ENCODE results near the gene PLCG2. TPM values are rescaled to one million over a fixed set of nuclear protein-coding genes. Genes with fewer than 3 reads are reported as not detected.

The PLCG2 gene
- total RNA-seq, 1 donor from 2014 or later: 47.6 TPM

DNA sequence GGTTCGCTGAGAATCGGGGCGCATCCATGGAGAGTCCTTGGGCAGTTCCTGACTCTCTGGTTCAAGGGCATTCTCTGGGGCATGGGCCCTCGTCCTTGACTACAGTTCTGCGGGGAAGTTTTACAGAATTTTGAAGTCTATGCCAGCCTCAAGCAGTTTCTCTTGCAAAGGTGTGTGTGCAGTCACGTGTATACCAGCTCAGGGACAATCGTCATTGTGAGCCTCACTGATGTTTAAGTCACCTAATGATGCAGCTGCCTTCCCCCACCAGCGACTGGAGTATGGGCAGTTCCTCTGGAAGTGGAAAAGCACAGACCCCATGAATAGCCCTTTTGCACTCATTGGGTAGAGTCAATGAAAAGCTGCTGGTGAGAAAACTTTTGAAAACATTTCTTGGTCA, 1.3 kb downstream of the PLCG2 start:
- Histone ChIP-seq H3K27ac (no peak overlapping the region), H3K36me3 (no peaks in the 10 kb centered on the region), H3K4me3 (peak overlapping the region; percentile 71), H3K27me3 (no peaks in the 10 kb centered on the region), H3K4me1 (peaks cover 17% of the 10 kb centered on the region), H3K9me3 (no peaks in the 10 kb centered on the region)
- DNase-seq: no peak
- TF ChIP-seq, protein P1, sequence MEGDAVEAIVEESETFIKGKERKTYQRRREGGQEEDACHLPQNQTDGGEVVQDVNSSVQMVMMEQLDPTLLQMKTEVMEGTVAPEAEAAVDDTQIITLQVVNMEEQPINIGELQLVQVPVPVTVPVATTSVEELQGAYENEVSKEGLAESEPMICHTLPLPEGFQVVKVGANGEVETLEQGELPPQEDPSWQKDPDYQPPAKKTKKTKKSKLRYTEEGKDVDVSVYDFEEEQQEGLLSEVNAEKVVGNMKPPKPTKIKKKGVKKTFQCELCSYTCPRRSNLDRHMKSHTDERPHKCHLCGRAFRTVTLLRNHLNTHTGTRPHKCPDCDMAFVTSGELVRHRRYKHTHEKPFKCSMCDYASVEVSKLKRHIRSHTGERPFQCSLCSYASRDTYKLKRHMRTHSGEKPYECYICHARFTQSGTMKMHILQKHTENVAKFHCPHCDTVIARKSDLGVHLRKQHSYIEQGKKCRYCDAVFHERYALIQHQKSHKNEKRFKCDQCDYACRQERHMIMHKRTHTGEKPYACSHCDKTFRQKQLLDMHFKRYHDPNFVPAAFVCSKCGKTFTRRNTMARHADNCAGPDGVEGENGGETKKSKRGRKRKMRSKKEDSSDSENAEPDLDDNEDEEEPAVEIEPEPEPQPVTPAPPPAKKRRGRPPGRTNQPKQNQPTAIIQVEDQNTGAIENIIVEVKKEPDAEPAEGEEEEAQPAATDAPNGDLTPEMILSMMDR (IDR thresholded peaks at IDR 0.05): no peak
- intact Hi-C loops (cut with DNase I): loop anchor here (10.0 kb wide), 1 partner anchor 94 kb away; no protein-coding TSS in a partner anchor
- no peak for ATAC-seq

DNA sequence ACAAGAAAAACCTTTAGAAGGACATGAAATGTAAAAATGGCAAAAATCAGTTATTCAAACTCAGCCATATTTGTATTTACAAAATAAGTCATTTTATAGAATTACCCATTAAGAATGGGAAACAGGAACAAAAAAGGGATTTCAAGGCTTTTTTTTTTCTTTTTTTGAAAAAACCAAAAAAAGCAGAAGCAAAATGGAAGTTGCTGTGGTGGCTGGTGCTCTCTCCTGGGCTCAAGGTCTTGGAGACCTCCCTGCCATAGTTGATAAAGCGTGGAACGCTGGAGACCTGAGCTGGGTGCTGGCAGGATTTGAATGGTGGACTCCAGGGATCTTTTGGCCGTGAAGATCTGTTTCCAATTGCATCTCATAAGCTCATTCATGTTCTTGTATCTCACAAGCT, 3.1 kb downstream of the PLCG2 start:
- TF ChIP-seq, protein P1 (IDR thresholded peaks at IDR 0.05): no peak
- Histone ChIP-seq H3K4me3 (no peak overlapping the region), H3K36me3 (peaks cover 4% of the 10 kb centered on the region), H3K27ac (no peak overlapping the region), H3K4me1 (peaks cover 17% of the 10 kb centered on the region), H3K9me3 (no peaks in the 10 kb centered on the region), H3K27me3 (no peaks in the 10 kb centered on the region)
- no peak for ATAC-seq
- intact Hi-C loops (cut with DNase I): loop anchor here (10.0 kb wide), 1 partner anchor 93 kb away; no protein-coding TSS in a partner anchor
- DNase-seq: no peak

DNA sequence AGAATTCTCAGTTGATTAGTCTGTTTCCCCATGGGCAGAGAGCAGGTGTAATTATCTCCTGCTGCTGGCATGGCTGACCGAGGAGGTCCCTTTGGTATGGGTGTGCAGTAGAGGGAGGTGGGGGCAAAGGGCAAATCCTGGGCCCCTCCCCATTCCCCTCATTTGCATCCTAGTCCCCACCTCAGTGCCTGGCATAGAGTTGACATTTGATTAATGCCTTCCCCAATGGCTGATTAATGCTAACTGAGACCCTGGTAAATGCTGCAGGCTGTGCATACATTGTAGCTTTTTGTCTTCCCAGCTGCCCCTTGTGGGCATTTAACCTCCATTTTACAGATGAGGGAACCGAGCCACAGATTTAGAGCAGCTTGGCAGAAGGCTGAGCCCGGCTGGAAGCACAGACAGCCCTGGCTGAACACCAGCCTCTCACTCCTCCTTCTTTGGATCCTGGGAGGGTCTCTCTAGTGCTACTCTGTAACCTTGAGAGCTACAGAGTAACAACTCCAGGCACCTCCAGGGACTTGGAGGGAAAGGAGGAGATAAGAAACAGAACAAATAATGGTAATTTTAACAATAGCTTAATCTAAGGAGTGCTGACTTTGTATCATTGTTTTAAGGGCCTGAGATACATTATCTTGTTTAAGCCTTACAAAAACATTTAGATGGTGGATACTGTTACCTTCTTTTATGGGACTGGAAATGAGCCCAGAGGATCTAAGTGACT, 5.1 kb downstream of the PLCG2 start:
- no peak for DNase-seq

DNA sequence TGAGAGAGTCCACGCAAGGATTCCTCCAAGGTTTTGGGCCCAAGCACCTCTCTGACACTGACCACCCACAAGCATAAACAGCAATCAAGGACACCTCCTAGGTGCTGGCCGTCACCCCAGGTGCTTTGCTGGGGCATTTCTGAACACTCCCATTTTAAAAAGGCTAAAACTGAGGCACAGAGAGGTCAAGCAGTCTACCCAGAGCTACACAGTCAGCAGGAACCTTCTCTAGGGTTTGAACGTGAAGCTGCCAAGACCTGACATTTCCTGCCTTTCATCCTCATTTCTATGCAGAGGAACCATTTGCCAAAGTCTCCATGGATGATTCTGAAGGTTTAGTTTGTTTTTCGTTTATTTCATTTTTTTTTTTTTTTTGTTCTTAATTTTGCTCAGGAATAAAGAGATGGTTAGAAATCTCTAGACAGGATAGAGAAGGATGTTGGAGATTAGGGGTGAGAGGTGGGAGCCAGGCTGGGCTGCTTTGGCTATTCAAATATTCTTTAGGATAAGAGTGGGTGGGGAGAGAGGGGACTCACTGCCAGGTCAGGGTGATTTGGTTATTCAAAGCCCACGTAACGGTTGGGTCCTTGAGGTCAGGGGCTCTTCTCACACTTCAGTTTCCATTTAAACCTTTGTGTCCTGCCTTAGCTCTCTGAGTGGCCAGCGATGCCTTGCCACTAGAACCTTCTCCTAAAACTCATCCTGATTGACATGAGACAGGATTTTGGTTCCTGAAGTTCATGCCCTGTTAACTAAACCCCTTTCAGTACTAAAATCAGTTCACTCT, 6.2 kb downstream of the PLCG2 start:
- intact Hi-C loops (cut with DNase I): loop anchor here (10.0 kb wide), 1 partner anchor 89 kb away; no protein-coding TSS in a partner anchor
- Histone ChIP-seq H3K4me1 (peaks cover 13% of the 10 kb centered on the region), H3K27ac (no peak overlapping the region), H3K9me3 (no peaks in the 10 kb centered on the region), H3K36me3 (peaks cover 4% of the 10 kb centered on the region), H3K4me3 (no peak overlapping the region), H3K27me3 (no peaks in the 10 kb centered on the region)
- DNase-seq: no peak
- TF ChIP-seq, protein P1 (IDR thresholded peaks at IDR 0.05): no peak
- no peak for ATAC-seq

More for the DNA sequence above, 5.1 kb downstream of the PLCG2 start:
- peaks cover 4% of the 10 kb centered on the region for H3K36me3 ChIP-seq
- H3K27me3 ChIP-seq: no peaks in the 10 kb centered on the region
- H3K4me1 ChIP-seq: peaks cover 13% of the 10 kb centered on the region
- ATAC-seq: peak; percentile 14
- TF ChIP-seq, protein P1 (IDR thresholded peaks at IDR 0.05): no peak
- no peak overlapping the region for H3K27ac ChIP-seq
- H3K4me3 ChIP-seq: no peak overlapping the region
- H3K9me3 ChIP-seq: no peaks in the 10 kb centered on the region
- intact Hi-C loops (cut with DNase I): loop anchor here (10.0 kb wide), 1 partner anchor 91 kb away; no protein-coding TSS in a partner anchor

DNA sequence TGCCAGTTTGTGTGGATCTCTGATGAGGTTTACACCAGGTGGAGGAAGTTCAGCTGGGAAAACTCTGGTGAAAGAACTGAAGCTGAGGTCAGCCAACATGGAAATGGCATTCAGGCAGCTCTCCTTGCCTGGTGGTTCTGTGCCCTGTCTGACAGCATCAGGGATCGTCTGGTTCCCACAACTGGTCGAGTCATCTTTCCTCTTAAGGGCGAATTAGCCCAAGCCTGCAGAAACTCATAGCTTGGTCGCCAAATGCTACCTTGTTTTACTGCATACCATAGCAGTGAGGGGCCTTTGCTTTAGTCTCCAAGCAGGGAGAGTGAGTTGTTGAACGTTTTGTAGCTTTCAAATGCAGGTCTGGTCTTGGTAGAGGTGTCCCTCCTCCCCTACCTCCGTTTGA, 7.2 kb downstream of the PLCG2 start:
- H3K4me3 ChIP-seq: no peak overlapping the region
- peaks cover 13% of the 10 kb centered on the region for H3K4me1 ChIP-seq
- H3K9me3 ChIP-seq: no peaks in the 10 kb centered on the region
- H3K27me3 ChIP-seq: no peaks in the 10 kb centered on the region
- intact Hi-C loops (cut with DNase I): loop anchor here (10.0 kb wide), 1 partner anchor 88 kb away; no protein-coding TSS in a partner anchor
- DNase-seq (no peak), ATAC-seq (no peak)
- H3K36me3 ChIP-seq: peaks cover 4% of the 10 kb centered on the region
- no peak overlapping the region for H3K27ac ChIP-seq
- TF ChIP-seq, protein P1 (IDR thresholded peaks at IDR 0.05): no peak

All from upper lobe of right lung (tissue), 1 donor.